Measurements from ENCODE around the gene CDHR2.

Gene CDHR2

GRCh38 chr5:176524987-176525386 is 24.2 kb upstream of the CDHR2 start:
- TF ChIP-seq CTCF (conservative IDR thresholded peaks at IDR 0.05) = no peak
- H3K27ac ChIP-seq = no peak overlapping the region

- no peak overlapping the region for H3K27ac ChIP-seq
- no peak for TF ChIP-seq CTCF (conservative IDR thresholded peaks at IDR 0.05)
Observed at GRCh38 chr5:176525677-176526076, 23.5 kb upstream of the CDHR2 start.

GRCh38 chr5:176526462-176526861 is 22.7 kb upstream of the CDHR2 start:
- TF ChIP-seq CTCF (conservative IDR thresholded peaks at IDR 0.05) = no peak
- no peak overlapping the region for H3K27ac ChIP-seq

- TF ChIP-seq CTCF (conservative IDR thresholded peaks at IDR 0.05) = no peak
- H3K27ac ChIP-seq = no peak overlapping the region
Observed at GRCh38 chr5:176527246-176528222, 21.6 kb upstream of the CDHR2 start.

- H3K27ac ChIP-seq = no peak overlapping the region
- no peak for TF ChIP-seq CTCF (conservative IDR thresholded peaks at IDR 0.05)
Observed at GRCh38 chr5:176528301-176528700, 20.8 kb upstream of the CDHR2 start.

- TF ChIP-seq CTCF (conservative IDR thresholded peaks at IDR 0.05) = no peak
- no peak overlapping the region for H3K27ac ChIP-seq
Observed at GRCh38 chr5:176528761-176529115, 20.4 kb upstream of the CDHR2 start.

- TF ChIP-seq CTCF (conservative IDR thresholded peaks at IDR 0.05) = no peak
- H3K27ac ChIP-seq = no peak overlapping the region
Observed at GRCh38 chr5:176529116-176529740, 19.9 kb upstream of the CDHR2 start.

Measured in VCaP (cell line).